A549 (cell line): ENCODE measurements around the gene RYR1.

Source experiments
- CTCF ChIP-seq: fragments of >200 bp; sonication (Bioruptor Twin); formaldehyde crosslinking; IDR thresholded peaks from 3 replicates; pipeline ENCODE4 v1.5.1; 2016
- EP300 ChIP-seq, 2 experiments: fragments of >200 bp; sonication (Bioruptor Twin); formaldehyde crosslinking; IDR thresholded peaks; 2 replicates in 1 of 2; 3 replicates in 1 of 2; pipeline ENCODE4 v1.6.1; 2016 to 2017
- FOSL2 ChIP-seq, 2 experiments: fragments of 450-650 bp in 1 of 2; fragments of >200 bp in 1 of 2; sonication (Bioruptor Twin) in 1 of 2; formaldehyde crosslinking; IDR thresholded peaks; 2 replicates each; pipeline versions ENCODE4 v1.5.0 to v1.6.1; 2016 to 2020; ENCODE audit warnings: mild to moderate bottlenecking in 1 of 2, moderate library complexity in 1 of 2
- JUNB ChIP-seq: fragments of >200 bp; sonication (Bioruptor Twin); formaldehyde crosslinking; IDR thresholded peaks from 2 replicates; pipeline ENCODE4 v1.6.1; 2016
- KDM1A ChIP-seq: fragments of 200-600 bp; sonication (generic); IDR thresholded peaks from 2 replicates; pipeline ENCODE4 v1.6.1; 2016; ENCODE audit warnings: low read depth, mild to moderate bottlenecking
- KDM5A ChIP-seq: fragments of 200-600 bp; sonication (generic); IDR thresholded peaks from 2 replicates; pipeline ENCODE4 v1.6.1; 2016; ENCODE audit warnings: antibody characterized with exemption, mild to moderate bottlenecking
- MAZ ChIP-seq: fragments of 150-350 bp; IDR thresholded peaks from 2 replicates; pipeline ENCODE4 v1.6.1; 2014; ENCODE audit warnings: antibody characterized with exemption, low read depth, low read length, borderline replicate concordance
- POLR2A ChIP-seq: IDR thresholded peaks from 2 replicates; pipeline ENCODE4 v1.6.1; 2012; ENCODE audit warnings: mild to moderate bottlenecking, low read length
- RAD21 ChIP-seq, 2 experiments: fragments of >200 bp in 1 of 2; sonication (Bioruptor Twin) in 1 of 2; formaldehyde crosslinking in 1 of 2; IDR thresholded peaks in 1 of 2; conservative IDR thresholded peaks in 1 of 2; 2 replicates in 1 of 2; 3 replicates in 1 of 2; pipeline ENCODE4 v1.6.1; 2012 to 2018; ENCODE audit warnings: inconsistent platforms in 1 of 2
- RCOR1 ChIP-seq: fragments of 150-350 bp; IDR thresholded peaks from 2 replicates; pipeline ENCODE4 v1.6.1; 2014; ENCODE audit warnings: antibody characterized with exemption, low read length, low read depth
- RNF2 ChIP-seq: fragments of 200-600 bp; sonication (generic); IDR thresholded peaks from 2 replicates; pipeline ENCODE4 v1.6.1; 2016; ENCODE audit warnings: low read depth, mild to moderate bottlenecking, antibody characterized with exemption, moderate library complexity, borderline replicate concordance
- ZNF302 ChIP-seq: fragments of 250-450 bp; sonication (Bioruptor Pico); IDR thresholded peaks from 2 replicates; pipeline ENCODE4 v1.9.0; 2021; ENCODE audit warnings: inconsistent platforms, mild to moderate bottlenecking, moderate library complexity
- TF ChIP-seq, protein P1 (sequence below): fragments of 150-350 bp; IDR thresholded peaks from 2 replicates; pipeline ENCODE4 v1.6.1; 2014; ENCODE audit warnings: low read depth, mild to moderate bottlenecking, low read length

DNA sequence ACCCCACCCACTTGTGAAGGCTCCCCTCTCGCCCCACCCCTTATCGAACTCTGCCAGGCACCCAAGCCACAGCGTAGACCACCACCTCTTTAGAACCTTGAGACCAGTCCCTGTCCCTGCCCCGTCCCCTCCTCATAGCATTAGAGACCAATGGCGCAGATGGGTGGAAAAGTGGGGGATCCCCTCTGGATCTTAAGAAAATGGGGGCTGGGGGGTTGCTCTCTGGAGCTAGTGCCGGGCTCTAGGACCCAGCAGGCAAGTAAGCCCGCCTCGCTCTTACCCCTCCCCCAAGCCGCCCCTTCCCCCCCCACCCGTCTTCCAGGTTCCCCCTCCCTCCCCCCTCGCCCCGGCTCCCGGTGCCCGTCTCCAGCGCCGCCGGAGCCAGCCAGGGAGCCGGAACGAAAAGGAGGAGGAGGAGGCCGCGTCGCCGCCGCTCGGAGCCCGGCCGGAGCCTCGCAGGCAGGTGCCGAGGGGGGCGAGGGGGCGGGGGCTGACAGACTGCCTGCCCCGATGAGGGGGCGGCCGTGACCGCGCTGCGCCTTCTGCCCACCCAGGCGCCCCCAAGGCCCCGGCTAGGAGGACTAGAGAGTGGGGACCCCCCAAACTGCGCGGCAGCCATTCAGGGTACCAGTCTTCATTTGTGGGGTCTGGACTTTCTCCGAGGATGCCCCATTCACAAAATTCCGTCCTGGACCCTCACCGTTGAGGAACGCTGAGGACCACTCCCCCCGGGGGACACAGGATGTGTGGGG lies 45.0 kb upstream of the RYR1 start, which contains the start of gene SPRED3:
- TF ChIP-seq CTCF = no peak
- TF ChIP-seq MAZ = 0 out of 2 replicates have a peak, but pooled peaks have one; percentile 86
- TF ChIP-seq ZNF302 = no peak
- no peak for TF ChIP-seq POLR2A
- no peak for TF ChIP-seq JUNB
- no peak for TF ChIP-seq EP300 (IDR thresholded peaks at IDR 0.05)
- TF ChIP-seq RNF2 = no peak
- TF ChIP-seq RCOR1 = no peak
- TF ChIP-seq KDM1A = no peak
- TF ChIP-seq, protein P1, sequence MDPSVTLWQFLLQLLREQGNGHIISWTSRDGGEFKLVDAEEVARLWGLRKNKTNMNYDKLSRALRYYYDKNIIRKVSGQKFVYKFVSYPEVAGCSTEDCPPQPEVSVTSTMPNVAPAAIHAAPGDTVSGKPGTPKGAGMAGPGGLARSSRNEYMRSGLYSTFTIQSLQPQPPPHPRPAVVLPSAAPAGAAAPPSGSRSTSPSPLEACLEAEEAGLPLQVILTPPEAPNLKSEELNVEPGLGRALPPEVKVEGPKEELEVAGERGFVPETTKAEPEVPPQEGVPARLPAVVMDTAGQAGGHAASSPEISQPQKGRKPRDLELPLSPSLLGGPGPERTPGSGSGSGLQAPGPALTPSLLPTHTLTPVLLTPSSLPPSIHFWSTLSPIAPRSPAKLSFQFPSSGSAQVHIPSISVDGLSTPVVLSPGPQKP = no peak
- TF ChIP-seq RAD21 (conservative IDR thresholded peaks at IDR 0.05 in 1 of 2, IDR thresholded peaks at IDR 0.05 in 1 of 2) = no peak
- no peak for TF ChIP-seq FOSL2 (IDR thresholded peaks at IDR 0.05)
- TF ChIP-seq FOSL2 (CRISPR knock-in tag; IDR thresholded peaks at IDR 0.05) = no peak
- TF ChIP-seq KDM5A = no peak
